Colon (tissue), 2 donors: ENCODE results near the gene HRH3.

Experiments used
- FAIRE-seq: peaks from 2 replicates; lab custom pipeline; 2012; peaks lifted over from hg19 to GRCh38; lab: Jason Lieb, UNC
- donor health status: control.
- donor health status: control.

HRH3 gene

DNA sequence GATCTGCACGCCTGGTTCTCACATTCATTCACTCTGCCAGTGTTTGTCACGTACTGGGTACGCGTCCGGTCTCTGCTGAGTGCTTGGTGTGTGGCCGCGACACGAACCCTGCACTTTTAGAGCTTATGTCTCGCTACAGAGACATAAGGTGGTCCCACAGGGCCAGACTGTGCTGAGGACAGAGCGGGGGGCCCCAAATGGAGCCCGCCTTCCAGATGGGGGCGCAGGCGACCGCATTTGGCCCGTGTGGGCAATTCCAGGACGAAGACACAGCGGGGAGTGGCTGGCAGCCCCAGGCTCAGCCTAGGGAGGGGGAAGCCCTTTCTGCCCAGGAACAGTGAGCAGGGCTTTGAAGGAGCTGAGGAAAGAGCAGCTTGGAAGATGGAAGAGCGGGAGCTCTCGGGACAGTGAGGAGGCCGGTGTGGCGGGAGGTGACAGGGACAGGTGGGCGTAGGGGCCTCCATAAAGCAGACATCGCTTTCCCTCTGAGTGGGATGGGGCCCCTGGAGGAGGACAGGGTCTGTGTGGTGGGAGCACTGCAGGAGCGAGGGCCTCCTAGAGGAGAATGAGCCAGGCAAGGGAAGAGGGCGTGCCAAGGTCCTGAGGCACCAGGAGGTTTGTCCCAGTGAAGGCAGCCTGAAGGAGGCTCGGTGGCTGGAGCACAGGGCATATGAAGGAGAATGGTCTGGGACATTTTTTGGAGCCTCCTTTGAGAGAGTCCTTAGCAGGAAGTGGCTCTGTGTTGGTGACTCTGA lies 45.0 kb downstream of the HRH3 start:
- FAIRE-seq: no peak

DNA sequence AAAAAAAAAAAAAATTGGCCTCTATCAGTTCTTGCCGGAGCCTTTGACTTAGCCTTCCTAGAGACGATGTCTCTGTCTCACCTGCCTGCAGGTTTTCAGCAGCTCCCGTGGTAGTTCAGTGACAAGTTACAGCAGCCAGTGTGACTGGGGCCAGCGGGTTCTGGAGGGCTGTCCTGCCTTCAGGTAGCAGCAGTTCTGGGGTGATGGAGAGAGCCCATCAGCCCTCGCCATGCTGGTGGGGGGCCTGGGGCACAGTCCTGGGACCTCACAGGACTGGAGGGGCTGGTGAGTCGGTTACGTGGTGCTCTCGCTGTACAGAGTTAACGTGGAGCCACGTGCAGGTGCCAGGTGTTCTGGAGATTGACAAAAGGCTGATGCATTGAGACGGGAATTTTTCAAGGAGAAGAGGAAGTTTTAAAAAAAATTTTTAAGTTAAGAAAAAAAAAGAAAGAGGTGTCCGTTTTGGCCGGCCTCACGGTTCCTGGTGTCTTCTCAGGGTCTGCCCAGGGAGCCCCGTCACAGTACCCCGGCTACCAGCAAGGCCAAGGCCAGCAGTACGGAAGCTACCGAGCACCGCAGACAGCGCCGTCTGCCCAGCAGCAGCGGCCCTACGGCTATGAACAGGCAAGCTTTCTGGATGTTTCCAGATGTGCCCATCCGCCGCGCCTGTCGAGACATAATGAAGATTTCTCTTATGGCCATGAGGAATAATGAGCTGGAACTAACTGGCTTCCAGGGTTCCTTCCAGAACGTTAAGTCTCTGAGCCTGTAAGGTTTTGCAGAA lies 45.9 kb downstream of the HRH3 start:
- no peak for FAIRE-seq

DNA sequence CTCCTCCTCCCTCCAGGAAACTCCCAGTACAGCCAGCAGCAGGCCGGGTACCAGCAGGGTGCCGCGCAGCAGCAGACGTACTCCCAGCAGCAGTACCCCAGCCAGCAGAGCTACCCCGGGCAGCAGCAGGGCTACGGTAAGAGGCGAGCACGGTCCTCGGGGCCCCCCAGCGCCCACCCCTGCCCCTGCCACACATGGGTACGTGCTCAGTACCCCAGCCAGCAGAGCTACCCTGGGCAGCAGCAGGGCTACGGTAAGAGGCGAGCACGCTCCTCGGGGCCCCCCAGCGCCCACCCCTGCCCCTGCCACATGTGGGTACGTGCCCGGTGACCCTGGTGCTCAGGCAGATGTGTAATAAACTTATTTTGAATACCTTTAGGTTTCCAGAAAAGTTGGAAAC lies 47.4 kb downstream of the HRH3 start:
- no peak for FAIRE-seq

DNA sequence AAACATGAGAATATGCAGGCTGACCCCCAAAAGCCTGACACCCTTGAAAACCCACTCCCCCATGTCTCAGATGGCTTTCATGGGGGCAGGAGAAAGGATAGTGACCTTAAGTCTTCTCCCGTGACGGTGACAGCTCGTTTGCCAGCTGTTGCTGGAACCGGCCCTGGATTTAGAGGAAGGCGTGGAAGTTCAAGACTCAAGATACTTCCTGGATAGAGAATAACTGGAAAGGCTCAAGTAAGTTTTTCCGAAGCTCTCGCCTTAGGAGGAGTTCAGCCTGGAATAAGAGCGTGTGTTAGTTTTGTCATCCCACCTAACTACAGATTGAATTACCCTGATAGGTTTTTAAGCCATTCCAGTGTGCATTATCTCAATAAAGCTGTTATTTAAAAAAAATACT lies 48.8 kb downstream of the HRH3 start:
- FAIRE-seq: no peak

DNA sequence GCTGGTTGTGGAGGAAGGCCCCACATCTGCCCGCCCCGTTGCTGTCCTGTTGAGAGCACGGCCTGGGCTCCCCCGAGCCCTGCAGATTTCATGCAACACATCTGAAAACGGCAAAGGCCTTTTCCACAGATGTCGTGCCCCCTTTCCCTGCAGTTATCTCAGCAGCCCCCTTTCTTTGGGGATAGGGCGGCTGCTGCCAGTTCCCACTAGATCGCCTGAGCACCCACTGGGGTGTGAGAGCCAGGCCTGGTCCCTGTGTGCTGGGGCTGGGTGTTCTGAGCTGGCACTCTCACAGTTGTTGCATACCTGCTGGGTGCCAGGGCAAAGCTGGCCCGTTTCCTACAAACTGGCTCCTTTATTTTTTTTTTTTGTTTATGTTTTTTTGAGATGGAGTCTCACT lies 49.5 kb downstream of the HRH3 start:
- FAIRE-seq: no peak

DNA sequence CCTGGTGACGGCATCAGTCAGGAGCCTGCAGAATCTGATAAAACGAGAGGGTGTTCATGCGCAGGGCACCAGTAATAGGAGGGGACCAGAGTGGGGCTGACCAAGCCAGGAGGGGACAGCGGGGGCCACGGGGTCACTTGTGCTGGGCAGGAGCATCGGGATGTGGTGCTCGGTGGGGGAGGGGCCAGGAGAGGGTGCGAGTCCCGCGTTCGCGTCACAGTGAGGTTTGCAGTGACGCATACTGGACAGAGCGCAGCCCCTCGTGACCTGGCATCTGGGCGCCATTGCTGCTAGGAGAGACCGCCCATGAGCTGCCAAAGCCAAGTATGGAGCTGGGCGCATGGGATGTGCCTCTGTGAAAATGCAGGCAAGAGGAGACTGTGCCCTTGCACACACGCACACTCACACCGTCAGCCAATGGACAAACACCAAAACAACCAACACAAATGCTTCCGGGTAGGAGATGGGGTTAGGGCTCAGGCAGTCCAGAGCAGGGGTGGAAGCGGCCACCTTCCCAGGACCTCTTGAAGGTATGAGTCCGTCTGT lies 51.1 kb downstream of the HRH3 start:
- no peak for FAIRE-seq

DNA sequence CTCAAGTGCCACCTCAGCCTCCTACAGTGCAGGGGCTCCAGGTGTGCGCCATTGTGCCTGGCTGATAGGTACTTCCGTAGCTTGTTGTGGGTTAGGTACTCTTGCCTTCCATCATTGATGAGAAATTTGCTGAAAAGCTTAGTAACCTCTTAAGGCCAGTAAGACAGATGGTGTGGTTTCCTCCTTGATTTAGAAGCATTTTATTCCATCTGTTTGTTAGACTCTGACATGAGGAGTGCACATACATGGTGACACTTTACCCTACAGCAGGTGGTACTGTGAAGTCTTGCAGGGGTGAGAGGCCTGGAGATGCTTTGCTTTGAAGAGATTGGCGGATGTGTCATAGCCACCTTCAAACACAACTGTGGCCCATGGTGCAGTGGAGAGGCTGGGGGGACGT lies 52.0 kb downstream of the HRH3 start:
- FAIRE-seq: no peak

DNA sequence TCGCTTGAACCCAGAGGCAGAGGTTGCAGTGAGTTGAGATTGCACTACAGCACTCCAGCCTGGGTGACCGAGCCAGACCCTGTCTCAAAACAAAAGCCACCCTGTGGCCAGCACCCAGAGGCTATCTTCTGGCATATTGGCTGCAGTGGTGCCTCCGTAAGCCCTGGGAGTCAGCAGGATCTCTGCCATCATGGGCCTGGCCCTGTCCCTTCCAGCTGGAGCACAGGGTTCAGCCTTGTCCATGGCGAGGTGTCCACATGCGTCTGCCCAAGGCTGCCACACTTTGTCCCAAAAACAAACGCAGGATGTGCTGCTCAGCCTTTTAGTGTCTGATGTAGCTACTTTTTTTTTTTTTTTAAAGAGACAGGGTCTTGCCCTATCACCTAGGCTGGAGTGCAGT lies 52.6 kb downstream of the HRH3 start:
- FAIRE-seq: no peak

DNA sequence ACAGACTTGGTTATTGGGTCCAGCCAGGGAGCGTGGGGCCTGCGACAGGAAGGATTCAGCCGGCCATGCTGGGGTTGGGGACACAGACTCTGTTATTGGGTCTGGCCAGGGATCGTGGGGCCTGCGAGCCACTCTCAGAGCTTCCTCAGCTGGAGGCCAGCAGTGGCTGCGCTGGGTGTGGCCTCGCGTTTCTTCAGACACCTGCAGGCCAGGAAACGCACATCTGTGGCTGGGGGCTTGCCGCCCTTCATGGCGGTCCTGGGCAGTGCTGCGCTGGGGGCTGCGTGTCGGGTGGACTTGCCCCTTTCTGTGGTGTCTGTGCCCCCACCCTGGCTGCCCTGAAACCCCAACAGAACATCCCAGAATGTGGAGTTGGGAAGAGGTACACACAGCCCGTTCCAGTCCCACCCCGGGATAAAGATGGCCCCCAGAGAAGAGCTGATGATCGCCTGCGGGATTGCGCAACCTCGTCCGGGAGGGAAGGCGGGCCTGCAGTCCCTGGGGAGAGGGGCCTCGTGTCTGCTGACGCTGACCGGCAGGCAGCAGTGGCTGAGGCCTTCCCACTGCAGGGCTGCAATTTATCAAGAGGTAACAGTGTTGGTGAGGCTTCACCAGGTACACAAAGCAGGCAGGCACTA lies 54.2 kb downstream of the HRH3 start:
- no peak for FAIRE-seq
